ENCODE data around the gene MECP2. TPM values are rescaled to one million over a fixed set of nuclear protein-coding genes. Genes with fewer than 3 reads are reported as not detected.

The MECP2 gene
- total RNA-seq, 6 experiments from 2014 or later = 14.1 to 18.4 (median 16.0) TPM

- H3K27ac ChIP-seq = peak overlapping the region; percentile 74 to 84 (median 78)
- H3K4me3 ChIP-seq = peak overlapping the region; percentile 47 to 59 (median 50)
- peaks cover 0 to 5% (median 0%) of the 10 kb centered on the region in 4 donors for H3K36me3 ChIP-seq
- intact Hi-C loops (cut with DNase I) = no loop called here
- TF ChIP-seq CTCF (IDR thresholded peaks at IDR 0.05) (no peak), POLR2A (IDR thresholded peaks at IDR 0.05) (no peak)
- 59% methylated on average over 6 of the region's 9 CpGs for WGBS (ENCODE audit: insufficient coverage, low coverage, low lambda C conversion rate, missing lambda C conversion rate)
- no peak for DNase-seq
- peak in 1 of 4 donors; percentile 5 for ATAC-seq
- no peaks in the 10 kb centered on the region for H3K9me3 ChIP-seq
- H3K4me1 ChIP-seq = peaks cover 0 to 2% (median 0%) of the 10 kb centered on the region in 4 donors
- no peaks in the 10 kb centered on the region for H3K27me3 ChIP-seq
These were observed 76.9 kb downstream of the MECP2 start for GRCh38 chrX:154020536-154021115.

- no peaks in the 10 kb centered on the region for H3K9me3 ChIP-seq
- peak; percentile 60 to 72 (median 68) for DNase-seq
- H3K27ac ChIP-seq = peak within 1 kb of the TSS; percentile 74 to 84 (median 78)
- H3K36me3 ChIP-seq = peaks cover 0 to 5% (median 0%) of the 10 kb centered on the region in 4 donors
- peak; percentile 73 to 81 (median 76) for ATAC-seq
- H3K27me3 ChIP-seq = no peaks in the 10 kb centered on the region
- peak within 1 kb of the TSS; percentile 48 to 59 (median 50) for H3K4me3 ChIP-seq
- peak in 1 of 4 donors; percentile 8 for TF ChIP-seq CTCF (IDR thresholded peaks at IDR 0.05)
- peak; percentile 54 for TF ChIP-seq POLR2A (IDR thresholded peaks at IDR 0.05)
- WGBS (ENCODE audit: insufficient coverage, low coverage, low lambda C conversion rate, missing lambda C conversion rate) = no CpG with 5 or more reads among the region's 99 CpGs
- intact Hi-C loops (cut with DNase I) = no loop called here
- H3K4me1 ChIP-seq = peaks cover 0 to 2% (median 0%) of the 10 kb centered on the region in 4 donors
These were observed 77.6 kb downstream of the MECP2 start, which contains the start of gene IRAK1 for GRCh38 chrX:154019633-154020528. Gene IRAK1 (minus strand): TSS chrX:154019902. CDS start chrX:154019812, 90 bp downstream.

GRCh38 chrX:154019061-154019621, 78.4 kb downstream of the MECP2 start:
- H3K27ac ChIP-seq = peak overlapping the region; percentile 21 to 84 (median 57)
- peaks cover 0 to 5% (median 0%) of the 10 kb centered on the region in 4 donors for H3K36me3 ChIP-seq
- TF ChIP-seq CTCF (IDR thresholded peaks at IDR 0.05) (no peak), POLR2A (IDR thresholded peaks at IDR 0.05) (no peak)
- peaks cover 0 to 2% (median 0%) of the 10 kb centered on the region in 4 donors for H3K4me1 ChIP-seq
- intact Hi-C loops (cut with DNase I) = no loop called here
- no peaks in the 10 kb centered on the region for H3K9me3 ChIP-seq
- H3K27me3 ChIP-seq = no peaks in the 10 kb centered on the region
- peak overlapping the region; percentile 47 to 59 (median 48) for H3K4me3 ChIP-seq
- ATAC-seq = no peak
- no peak for DNase-seq
- WGBS (ENCODE audit: insufficient coverage, low coverage, low lambda C conversion rate, missing lambda C conversion rate) = 38% methylated on average over 12 of the region's 45 CpGs

- no peaks in the 10 kb centered on the region for H3K27me3 ChIP-seq
- peaks cover 0 to 2% (median 0%) of the 10 kb centered on the region in 4 donors for H3K4me1 ChIP-seq
- H3K36me3 ChIP-seq = peaks cover 0 to 5% (median 0%) of the 10 kb centered on the region in 4 donors
- no peaks in the 10 kb centered on the region for H3K9me3 ChIP-seq
- intact Hi-C loops (cut with DNase I) = no loop called here
- TF ChIP-seq CTCF (IDR thresholded peaks at IDR 0.05) (no peak), POLR2A (IDR thresholded peaks at IDR 0.05) (no peak)
- 58% methylated on average over 2 of the region's 15 CpGs for WGBS (ENCODE audit: insufficient coverage, low coverage, low lambda C conversion rate, missing lambda C conversion rate)
- ATAC-seq (no peak), DNase-seq (no peak)
- H3K27ac ChIP-seq = peak overlapping the region in 1 of 3 donors; percentile 57
- H3K4me3 ChIP-seq = peak overlapping the region; percentile 47 to 59 (median 48)
These were observed 78.9 kb downstream of the MECP2 start for GRCh38 chrX:154018518-154019060.

Measured in right lobe of liver (tissue), 6 donors.